Gastroesophageal sphincter (tissue), 4 donors: ENCODE results near the gene BSG. TPM values are rescaled to one million over a fixed set of nuclear protein-coding genes. Genes with fewer than 3 reads are reported as not detected.

ENCODE experiments used
- ATAC-seq: fragments of 150-250 bp; one replicate; pipeline ENCODE4 v1.9.1; 2016; ENCODE audit warnings: mild to moderate bottlenecking, moderate library complexity
- H3K27ac ChIP-seq, 4 donors: fragments of 200-600 bp; sonication (generic) in 3 of 4; 1 replicate in 3 of 4; 2 replicates in 1 of 4; pipeline ENCODE4 v1.5.1; 2016 to 2019
- H3K27me3 ChIP-seq: fragments of 200-600 bp; sonication (generic); one replicate; pipeline ENCODE4 v1.5.1; 2019
- H3K36me3 ChIP-seq, 2 donors: fragments of 200-600 bp; sonication (generic); one replicate each; pipeline ENCODE4 v1.5.1; 2019; ENCODE audit warnings: control low read depth in 1 of 2
- H3K4me1 ChIP-seq, 3 donors: fragments of 200-600 bp; sonication (generic); 1 replicate in 2 of 3; 2 replicates in 1 of 3; pipeline ENCODE4 v1.5.1; 2016 to 2019; ENCODE audit warnings: control low read depth in 2 of 3
- H3K4me3 ChIP-seq, 2 donors: fragments of 200-600 bp; sonication (generic); one replicate each; pipeline ENCODE4 v1.5.1; 2019; ENCODE audit warnings: mild to moderate bottlenecking in 1 of 2, moderate library complexity in 1 of 2
- H3K9me3 ChIP-seq, 3 donors: fragments of 200-600 bp; sonication (generic); one replicate each; pipeline ENCODE4 v1.5.1; 2017 to 2019; ENCODE audit warnings: control low read depth in 2 of 3
- EP300 ChIP-seq: sonication (generic); formaldehyde crosslinking; IDR thresholded peaks from one replicate; pipeline ENCODE4 v1.6.1; 2017; ENCODE audit warnings: antibody characterized with exemption, mild to moderate bottlenecking
- POLR2A ChIP-seq, 2 donors: fragments of 450-650 bp; IDR thresholded peaks; one replicate each; pipeline ENCODE4 v1.6.1; 2017; ENCODE audit warnings: antibody characterized with exemption in 2 of 2, mild to moderate bottlenecking in 2 of 2, moderate library complexity in 1 of 2
- POLR2AphosphoS5 ChIP-seq: sonication (generic); formaldehyde crosslinking; IDR thresholded peaks from one replicate; pipeline ENCODE4 v1.6.1; 2017; ENCODE audit warnings: antibody characterized with exemption
- WGBS, 2 donors: methylation state at CpG; one replicate each; pipeline ENCODE4 v1.1.5; 2018; ENCODE audit warnings: low coverage in 1 of 2; 5-methylcytosine and 5-hydroxymethylcytosine counted together
- total RNA-seq, 4 donors: library from RNA; depleted of rRNA; stranded (reverse); fragments of >200 nt; gene quantifications; one replicate each; pipeline ENCODE4 v1.1.0, GENCODE V29; 2016
- TF ChIP-seq, protein P1 (sequence below), 4 experiments: fragments of 200-600 bp in 2 of 4; fragments of 450-650 bp in 2 of 4; sonication (generic) in 1 of 4; IDR thresholded peaks; one replicate each; pipeline ENCODE4 v1.5.1; 2017 to 2019; ENCODE audit warnings: antibody characterized with exemption in 4 of 4, mild to moderate bottlenecking in 2 of 4, moderate library complexity in 2 of 4

BSG gene
- total RNA-seq: 100 to 1,000 TPM; 347 to 450 (median 384) TPM

- Histone ChIP-seq H3K9me3 (no peaks in the 10 kb centered on the region), H3K27ac (peak within 1 kb of the TSS; percentile 49 to 95 (median 92)), H3K4me3 (peak within 1 kb of the TSS; percentile 83 to 87), H3K36me3 (peaks cover 0 to 2% of the 10 kb centered on the region in 2 donors), H3K4me1 (peaks cover 0 to 56% (median 34%) of the 10 kb centered on the region in 3 donors), H3K27me3 (no peaks in the 10 kb centered on the region)
- 0 to 10% methylated on average over 2 to 4 of the region's 79 CpGs for WGBS, 2 donors
- ATAC-seq: peak; percentile 93
- TF ChIP-seq POLR2AphosphoS5 (peak; percentile 88), POLR2A (IDR thresholded peaks at IDR 0.05) (peak; percentile 94), EP300 (no peak)
- TF ChIP-seq, protein P1, sequence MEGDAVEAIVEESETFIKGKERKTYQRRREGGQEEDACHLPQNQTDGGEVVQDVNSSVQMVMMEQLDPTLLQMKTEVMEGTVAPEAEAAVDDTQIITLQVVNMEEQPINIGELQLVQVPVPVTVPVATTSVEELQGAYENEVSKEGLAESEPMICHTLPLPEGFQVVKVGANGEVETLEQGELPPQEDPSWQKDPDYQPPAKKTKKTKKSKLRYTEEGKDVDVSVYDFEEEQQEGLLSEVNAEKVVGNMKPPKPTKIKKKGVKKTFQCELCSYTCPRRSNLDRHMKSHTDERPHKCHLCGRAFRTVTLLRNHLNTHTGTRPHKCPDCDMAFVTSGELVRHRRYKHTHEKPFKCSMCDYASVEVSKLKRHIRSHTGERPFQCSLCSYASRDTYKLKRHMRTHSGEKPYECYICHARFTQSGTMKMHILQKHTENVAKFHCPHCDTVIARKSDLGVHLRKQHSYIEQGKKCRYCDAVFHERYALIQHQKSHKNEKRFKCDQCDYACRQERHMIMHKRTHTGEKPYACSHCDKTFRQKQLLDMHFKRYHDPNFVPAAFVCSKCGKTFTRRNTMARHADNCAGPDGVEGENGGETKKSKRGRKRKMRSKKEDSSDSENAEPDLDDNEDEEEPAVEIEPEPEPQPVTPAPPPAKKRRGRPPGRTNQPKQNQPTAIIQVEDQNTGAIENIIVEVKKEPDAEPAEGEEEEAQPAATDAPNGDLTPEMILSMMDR (IDR thresholded peaks at IDR 0.05): peak in 1 of 4 experiments; percentile 31
Observed at GRCh38 chr19:572140-572742, at the start of gene BSG. Gene BSG (plus strand): TSS chr19:572596. CDS start chr19:572635, 39 bp downstream.

GRCh38 chr19:522726-523125, 49.7 kb upstream of the BSG start:
- WGBS, 2 donors: 93% methylated on average over 6 of the region's 12 CpGs; no CpG with 5 or more reads in 1 of the 2 donors
- TF ChIP-seq, protein P1 (IDR thresholded peaks at IDR 0.05): no peak
- TF ChIP-seq POLR2A (IDR thresholded peaks at IDR 0.05): no peak
- H3K27ac ChIP-seq: no peak overlapping the region
- ATAC-seq: no peak
- no peaks in the 10 kb centered on the region for H3K9me3 ChIP-seq
- H3K27me3 ChIP-seq: peaks cover 8% of the 10 kb centered on the region
- H3K4me3 ChIP-seq: no peak overlapping the region
- peaks cover 0 to 25% of the 10 kb centered on the region in 2 donors for H3K36me3 ChIP-seq
- no peaks in the 10 kb centered on the region for H3K4me1 ChIP-seq

GRCh38 chr19:524062-524674, 48.2 kb upstream of the BSG start:
- Histone ChIP-seq H3K36me3 (peaks cover 0 to 21% of the 10 kb centered on the region in 2 donors), H3K4me1 (no peaks in the 10 kb centered on the region), H3K27ac (no peak overlapping the region), H3K9me3 (no peaks in the 10 kb centered on the region), H3K27me3 (peaks cover 8% of the 10 kb centered on the region), H3K4me3 (no peak overlapping the region)
- no peak for ATAC-seq
- WGBS, 2 donors: 26 to 80% methylated on average over 1 to 12 of the region's 29 CpGs
- no peak for TF ChIP-seq POLR2AphosphoS5
- TF ChIP-seq EP300: no peak
- no peak for TF ChIP-seq POLR2A (IDR thresholded peaks at IDR 0.05)
- TF ChIP-seq, protein P1 (IDR thresholded peaks at IDR 0.05): no peak

DNA sequence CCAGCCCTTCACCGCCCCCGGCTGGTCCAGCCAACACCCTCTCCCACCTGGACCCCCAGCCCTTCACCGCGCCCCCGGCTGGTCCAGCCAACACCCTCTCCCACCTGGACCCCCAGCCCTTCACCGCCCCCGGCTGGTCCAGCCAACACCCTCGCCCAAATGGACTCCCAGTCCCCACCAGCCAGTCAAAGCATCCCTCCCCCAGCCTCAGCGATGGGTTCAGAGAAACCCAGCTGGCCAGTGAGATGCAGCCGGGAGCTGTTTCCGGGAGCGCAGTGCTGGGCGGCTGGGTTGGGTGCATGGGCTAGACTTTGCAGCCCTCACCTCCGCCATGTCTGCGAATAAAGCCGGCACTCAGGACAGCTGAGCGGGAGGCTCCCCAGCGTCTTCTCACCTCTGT, 47.4 kb upstream of the BSG start:
- WGBS, 2 donors: 40% methylated on average over 1 of the region's 18 CpGs; no CpG with 5 or more reads in 1 of the 2 donors
- Histone ChIP-seq H3K4me1 (no peaks in the 10 kb centered on the region), H3K27me3 (peaks cover 8% of the 10 kb centered on the region), H3K27ac (no peak overlapping the region), H3K9me3 (no peaks in the 10 kb centered on the region), H3K4me3 (no peak overlapping the region), H3K36me3 (peaks cover 0 to 13% of the 10 kb centered on the region in 2 donors)
- no peak for TF ChIP-seq POLR2AphosphoS5
- no peak for TF ChIP-seq POLR2A (IDR thresholded peaks at IDR 0.05)
- TF ChIP-seq EP300: no peak
- TF ChIP-seq, protein P1 (IDR thresholded peaks at IDR 0.05): no peak
- no peak for ATAC-seq
